Measurements from ENCODE around the gene ATXN7. TPM values are rescaled to one million over a fixed set of nuclear protein-coding genes. Genes with fewer than 3 reads are reported as not detected.

Gene ATXN7
- total RNA-seq, 1 experiment from 2014 or later: 27.5 TPM

DNA sequence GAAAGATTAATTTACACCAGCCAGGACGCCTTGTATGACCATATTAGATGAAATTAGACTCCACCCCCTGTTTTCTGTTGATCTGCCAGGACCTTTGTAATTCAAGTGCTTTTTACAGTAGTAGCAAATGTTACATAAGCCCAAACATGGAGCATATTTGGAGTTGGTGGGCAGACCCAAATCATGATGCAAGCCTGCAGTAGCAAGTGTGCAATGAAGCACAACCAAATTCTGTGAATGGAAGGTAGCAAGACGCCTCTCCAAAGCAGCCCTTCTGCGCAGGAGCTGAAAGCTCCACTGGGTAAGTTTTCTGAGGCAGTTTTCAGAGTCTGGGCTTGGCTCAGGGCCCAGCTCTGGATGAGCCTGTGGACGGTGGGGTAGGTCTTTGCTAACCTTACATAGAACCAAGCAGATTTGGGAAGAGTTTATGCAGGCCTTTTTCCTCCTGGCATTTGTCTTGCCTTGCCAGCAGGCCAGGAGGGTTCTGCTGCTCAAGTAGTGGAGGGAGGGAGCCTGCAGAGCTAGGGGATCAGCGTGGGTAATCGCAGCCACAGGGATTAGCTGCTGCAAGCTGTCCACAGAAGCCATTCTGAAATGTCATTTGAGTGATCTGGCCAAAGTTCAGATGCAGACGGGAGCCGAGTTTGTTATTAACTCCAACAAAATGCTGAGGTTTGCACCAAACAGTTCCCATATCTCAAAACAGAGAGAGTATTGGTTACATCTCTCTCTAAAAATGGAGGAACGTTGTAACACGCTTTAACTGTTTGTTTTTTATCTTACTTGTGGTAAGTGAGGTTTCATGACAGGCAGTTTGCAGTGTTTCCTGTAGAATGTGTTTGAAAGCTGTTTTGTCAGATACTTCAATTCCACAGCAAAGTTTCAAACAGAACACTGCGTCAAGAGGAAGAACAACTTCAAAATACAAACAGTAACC, 104.3 kb downstream of the ATXN7 start:
- H3K79me2 ChIP-seq (ENCODE audit: insufficient read depth, low read length): peaks cover 43% of the 10 kb centered on the region
- CTCF ChIA-PET: no interaction called here
- no peak overlapping the region for H3K4me2 ChIP-seq (ENCODE audit: low read length)
- no peak overlapping the region for H3K9ac ChIP-seq (ENCODE audit: low read length)
- H3K36me3 ChIP-seq (ENCODE audit: control insufficient read depth in 1 of 2, insufficient read depth in 2 of 2, low read length in 2 of 2): no peaks in the 10 kb centered on the region; a peak in 1 of 4 replicates
- H4K20me1 ChIP-seq (ENCODE audit: insufficient read depth): peaks cover 11% of the 10 kb centered on the region; the same call in 1 of the 2 replicates
- POLR2A ChIA-PET: no interaction called here
- ATAC-seq: no peak
- no peak overlapping the region for H2AFZ ChIP-seq (ENCODE audit: low read depth, low read length, poor library complexity, severe bottlenecking)
- no peaks in the 10 kb centered on the region for H3K27me3 ChIP-seq (ENCODE audit: insufficient read depth, low read length)
- no peaks in the 10 kb centered on the region for H3K9me3 ChIP-seq (ENCODE audit: control insufficient read depth in 1 of 2, insufficient read depth in 1 of 2, low read depth in 1 of 2, low read length in 2 of 2)
- 0 out of 4 replicates have a peak, but pooled peaks cover 0 to 5% of the 10 kb centered on the region in 2 experiments for H3K4me1 ChIP-seq (ENCODE audit: control insufficient read depth in 1 of 2, insufficient read depth in 2 of 2, low read length in 2 of 2)
- RAD21 ChIA-PET (ENCODE audit: low non-redundant PET in 1 of 2, low total read pairs in 2 of 2, uncharacterized antibody in 2 of 2, unreplicated experiment in 2 of 2): no interaction called here
- no TSS peak for BruUV-seq (replicated peaks)
- intact Hi-C loops (cut with micrococcal nuclease): no loop called here
- TF ChIP-seq REST (IDR thresholded peaks at IDR 0.05; ENCODE audit: low read depth) (no peak), EGR1 (IDR thresholded peaks at IDR 0.05; ENCODE audit: low read depth) (no peak), SRF (IDR thresholded peaks at IDR 0.05; ENCODE audit: low read depth) (no peak), CEBPB (IDR thresholded peaks at IDR 0.05; ENCODE audit: low read depth) (no peak), YY1 (IDR thresholded peaks at IDR 0.05; ENCODE audit: extremely low read depth, insufficient replicate concordance, low read depth, low read length) (no peak), JUND (IDR thresholded peaks at IDR 0.05) (no peak), MAX (IDR thresholded peaks at IDR 0.05) (no peak), EZH2phosphoT487 (IDR thresholded peaks at IDR 0.05; ENCODE audit: borderline replicate concordance) (no peak), CBX3 (IDR thresholded peaks at IDR 0.05; ENCODE audit: low read depth) (no peak), RAD21 (IDR thresholded peaks at IDR 0.05; ENCODE audit: low read depth) (no peak), POLR2A (IDR thresholded peaks at IDR 0.05; ENCODE audit: borderline replicate concordance, extremely low read depth, insufficient read depth, insufficient read length) (no peak), TCF7L2 (IDR thresholded peaks at IDR 0.05; ENCODE audit: borderline replicate concordance, extremely low read depth, insufficient read depth, insufficient read length) (no peak), ZFX (IDR thresholded peaks at IDR 0.05) (no peak), SP1 (IDR thresholded peaks at IDR 0.05; ENCODE audit: low read depth) (no peak), FOSL1 (IDR thresholded peaks at IDR 0.05; ENCODE audit: low read depth) (no peak), ZNF274 (IDR thresholded peaks at IDR 0.05; ENCODE audit: low read depth, low read length) (no peak)
- TF ChIP-seq, protein P1, sequence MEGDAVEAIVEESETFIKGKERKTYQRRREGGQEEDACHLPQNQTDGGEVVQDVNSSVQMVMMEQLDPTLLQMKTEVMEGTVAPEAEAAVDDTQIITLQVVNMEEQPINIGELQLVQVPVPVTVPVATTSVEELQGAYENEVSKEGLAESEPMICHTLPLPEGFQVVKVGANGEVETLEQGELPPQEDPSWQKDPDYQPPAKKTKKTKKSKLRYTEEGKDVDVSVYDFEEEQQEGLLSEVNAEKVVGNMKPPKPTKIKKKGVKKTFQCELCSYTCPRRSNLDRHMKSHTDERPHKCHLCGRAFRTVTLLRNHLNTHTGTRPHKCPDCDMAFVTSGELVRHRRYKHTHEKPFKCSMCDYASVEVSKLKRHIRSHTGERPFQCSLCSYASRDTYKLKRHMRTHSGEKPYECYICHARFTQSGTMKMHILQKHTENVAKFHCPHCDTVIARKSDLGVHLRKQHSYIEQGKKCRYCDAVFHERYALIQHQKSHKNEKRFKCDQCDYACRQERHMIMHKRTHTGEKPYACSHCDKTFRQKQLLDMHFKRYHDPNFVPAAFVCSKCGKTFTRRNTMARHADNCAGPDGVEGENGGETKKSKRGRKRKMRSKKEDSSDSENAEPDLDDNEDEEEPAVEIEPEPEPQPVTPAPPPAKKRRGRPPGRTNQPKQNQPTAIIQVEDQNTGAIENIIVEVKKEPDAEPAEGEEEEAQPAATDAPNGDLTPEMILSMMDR (IDR thresholded peaks at IDR 0.05 in 2 of 3, conservative IDR thresholded peaks at IDR 0.05 in 1 of 3; ENCODE audit: borderline replicate concordance in 1 of 3, insufficient read depth in 1 of 3, low read depth in 2 of 3, low read length in 2 of 3): no peak
- TF ChIP-seq, protein P2, sequence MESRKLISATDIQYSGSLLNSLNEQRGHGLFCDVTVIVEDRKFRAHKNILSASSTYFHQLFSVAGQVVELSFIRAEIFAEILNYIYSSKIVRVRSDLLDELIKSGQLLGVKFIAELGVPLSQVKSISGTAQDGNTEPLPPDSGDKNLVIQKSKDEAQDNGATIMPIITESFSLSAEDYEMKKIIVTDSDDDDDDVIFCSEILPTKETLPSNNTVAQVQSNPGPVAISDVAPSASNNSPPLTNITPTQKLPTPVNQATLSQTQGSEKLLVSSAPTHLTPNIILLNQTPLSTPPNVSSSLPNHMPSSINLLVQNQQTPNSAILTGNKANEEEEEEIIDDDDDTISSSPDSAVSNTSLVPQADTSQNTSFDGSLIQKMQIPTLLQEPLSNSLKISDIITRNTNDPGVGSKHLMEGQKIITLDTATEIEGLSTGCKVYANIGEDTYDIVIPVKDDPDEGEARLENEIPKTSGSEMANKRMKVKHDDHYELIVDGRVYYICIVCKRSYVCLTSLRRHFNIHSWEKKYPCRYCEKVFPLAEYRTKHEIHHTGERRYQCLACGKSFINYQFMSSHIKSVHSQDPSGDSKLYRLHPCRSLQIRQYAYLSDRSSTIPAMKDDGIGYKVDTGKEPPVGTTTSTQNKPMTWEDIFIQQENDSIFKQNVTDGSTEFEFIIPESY (IDR thresholded peaks at IDR 0.05; ENCODE audit: extremely low read depth, insufficient replicate concordance, low read length): no peak
- DNase-seq (ENCODE audit: low read depth, low spot score): no peak
- H3K27ac ChIP-seq (ENCODE audit: low read depth, low read length): no peak overlapping the region
- no peak overlapping the region for H3K4me3 ChIP-seq (replicated peaks in 1 of 2; ENCODE audit: low read depth in 1 of 2, low read length in 2 of 2)
- no peaks in the 10 kb centered on the region for H3K9me2 ChIP-seq (ENCODE audit: insufficient read depth)

Measured in HCT116 (cell line).